ENCODE data around the gene KCNJ9.

The KCNJ9 gene

GRCh38 chr1:160066829-160067745 lies 14.3 kb upstream of the KCNJ9 start:
- no peak for DNase-seq

GRCh38 chr1:160068225-160068624 lies 13.1 kb upstream of the KCNJ9 start:
- no peak for DNase-seq

GRCh38 chr1:160069460-160070231 lies 11.7 kb upstream of the KCNJ9 start, which contains the start of gene KCNJ10:
KCNJ10 (minus strand) TSS chr1:160070160; CDS start chr1:160042532, 27,628 bp downstream.
- no peak for DNase-seq

GRCh38 chr1:160070243-160071163 lies 10.8 kb upstream of the KCNJ9 start:
- DNase-seq = peak; percentile 4 to 67

- no peak for DNase-seq
These were observed 10.0 kb upstream of the KCNJ9 start for GRCh38 chr1:160071289-160071688.

GRCh38 chr1:160074865-160075264 lies 6.5 kb upstream of the KCNJ9 start:
- no peak for DNase-seq

- DNase-seq = no peak
These were observed 5.5 kb upstream of the KCNJ9 start for GRCh38 chr1:160075836-160076235.

GRCh38 chr1:160076295-160076694 lies 5.0 kb upstream of the KCNJ9 start:
- DNase-seq = no peak

GRCh38 chr1:160077486-160077885 lies 3.9 kb upstream of the KCNJ9 start:
- DNase-seq = no peak

- DNase-seq = peak in 1 of 2 experiments; percentile 29
These were observed 2.7 kb upstream of the KCNJ9 start for GRCh38 chr1:160078512-160079195.

- no peak for DNase-seq
These were observed 1.9 kb upstream of the KCNJ9 start for GRCh38 chr1:160079448-160079847.

GRCh38 chr1:160080381-160081100 lies 797 bp upstream of the KCNJ9 start:
- no peak for DNase-seq

- no peak for DNase-seq
These were observed 1.1 kb downstream of the KCNJ9 start for GRCh38 chr1:160082487-160082886.

- no peak for DNase-seq
These were observed 1.6 kb downstream of the KCNJ9 start for GRCh38 chr1:160082926-160083325.

- peak in 1 of 2 experiments; percentile 51 for DNase-seq
These were observed 2.8 kb downstream of the KCNJ9 start for GRCh38 chr1:160083968-160084770.

- no peak for DNase-seq
These were observed 3.5 kb downstream of the KCNJ9 start for GRCh38 chr1:160084771-160085321.

- DNase-seq = peak; percentile 39 to 79
These were observed 4.5 kb downstream of the KCNJ9 start for GRCh38 chr1:160085686-160086455.

- DNase-seq = no peak
These were observed 5.1 kb downstream of the KCNJ9 start for GRCh38 chr1:160086456-160086892.

- no peak for DNase-seq
These were observed 5.9 kb downstream of the KCNJ9 start for GRCh38 chr1:160087118-160087662.
